Activated T-helper 1 cell treated with anti-CD3 and anti-CD28 coated beads, Interleukin-2, amount 50 U/mL, for 16 hours (primary cell): ENCODE measurements around the gene KCNE1.
"Not testable (repeated sequence)": the region's sequence is repeated elsewhere in the genome, so short reads cannot be mapped to it uniquely, and the experiment has no call there.

Source experiments
- DNase-seq, 2 donors: peaks; one replicate each; pipeline ENCODE4 v3.0.0-alpha.2; 2020; ENCODE audit warnings: low read depth in 1 of 2, low spot score in 1 of 2

The KCNE1 gene

DNA sequence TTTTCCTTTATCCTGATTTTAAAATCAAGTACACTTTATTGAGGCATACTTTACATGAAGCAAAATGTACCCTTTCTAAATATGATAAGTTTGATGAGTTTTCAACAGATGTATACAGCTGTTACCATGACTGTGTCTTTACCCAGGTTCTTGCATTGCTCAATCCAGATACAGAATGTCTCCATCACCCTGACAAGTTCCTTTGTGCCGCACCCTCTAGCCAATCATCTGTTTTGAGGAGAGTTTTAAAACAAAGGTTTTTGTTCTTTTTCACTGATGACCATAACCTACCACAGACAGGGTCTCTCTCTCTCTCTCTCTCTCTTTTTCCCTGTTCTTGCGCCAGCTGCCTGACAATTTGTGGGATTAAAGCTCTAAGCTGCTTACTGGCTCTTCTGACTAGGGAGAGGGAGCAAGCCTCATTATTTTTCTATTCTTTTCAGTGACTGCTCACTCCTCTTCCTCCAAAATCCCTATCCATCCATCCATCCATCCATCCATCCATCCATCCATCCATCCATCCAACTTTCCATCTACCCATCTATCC, 1.2 kb upstream of the KCNE1 start:
- no peak for DNase-seq

DNA sequence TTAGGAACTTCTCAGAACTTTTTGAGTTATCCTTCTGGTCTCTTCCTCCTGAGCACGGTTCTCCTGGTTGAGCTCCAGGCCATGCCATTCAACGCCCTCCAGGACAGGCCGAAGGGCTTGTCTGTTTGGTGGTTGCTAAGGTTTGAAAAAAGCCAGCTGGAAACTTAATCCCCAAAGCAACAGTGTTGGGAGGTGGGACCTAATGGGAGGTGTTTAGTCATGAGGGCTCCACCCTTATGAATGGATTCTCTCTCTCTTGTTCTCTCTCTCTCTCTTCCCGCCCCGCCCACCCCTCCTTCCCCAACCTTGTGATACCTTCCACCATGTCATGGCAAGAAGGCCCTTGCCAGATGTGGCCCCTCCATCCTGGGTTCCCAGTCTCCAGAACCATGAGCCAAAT, 829 bp downstream of the KCNE1 start:
- DNase-seq: no peak

DNA sequence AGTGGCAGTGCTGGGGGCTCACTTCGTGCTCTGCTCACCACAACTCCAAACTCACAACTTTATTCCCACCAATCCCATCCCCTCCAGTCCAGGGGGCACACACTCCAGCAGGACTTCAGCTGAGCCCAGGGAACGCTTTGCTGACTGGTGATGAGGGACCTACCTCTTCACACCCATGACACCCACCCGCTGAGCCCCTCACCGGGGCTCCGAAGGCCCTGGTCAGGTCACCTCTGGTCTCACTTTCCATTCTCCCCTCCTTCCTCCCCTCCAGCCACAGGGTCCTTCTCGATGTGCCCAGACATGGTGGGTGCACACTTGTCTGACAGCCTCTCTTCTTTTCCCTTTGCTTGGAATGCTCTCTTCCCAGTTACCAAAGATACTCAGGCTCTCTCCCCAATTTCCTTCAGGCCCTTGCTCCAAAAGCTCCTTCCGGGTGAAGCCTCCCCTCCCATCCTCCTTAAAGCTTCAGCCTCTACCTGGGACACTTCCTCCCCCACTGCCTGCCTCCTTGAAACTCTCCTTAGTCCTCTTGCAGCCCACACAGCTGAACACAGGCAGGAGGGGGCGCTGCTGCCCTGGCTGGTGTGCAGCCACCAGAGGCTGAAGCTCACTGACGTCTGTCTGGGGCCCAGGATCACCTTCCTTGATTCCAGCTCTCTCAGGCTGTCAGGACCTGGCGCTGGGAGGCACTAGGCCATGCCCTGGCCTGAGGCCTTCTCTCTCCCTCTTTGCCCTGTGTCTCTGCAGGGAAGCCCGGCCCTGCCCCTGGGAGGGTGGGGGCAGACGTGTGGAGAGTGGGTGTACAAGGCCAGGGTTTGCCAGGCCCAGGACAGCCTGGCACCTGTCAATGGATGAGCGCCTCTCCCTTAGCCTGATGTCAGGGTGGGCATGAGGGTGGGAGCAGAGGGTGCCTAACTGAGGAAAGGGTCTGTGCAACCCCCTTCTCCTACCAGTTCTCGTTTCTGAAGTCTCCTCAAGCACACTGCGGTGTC, 1.6 kb downstream of the KCNE1 start:
- no peak for DNase-seq

DNA sequence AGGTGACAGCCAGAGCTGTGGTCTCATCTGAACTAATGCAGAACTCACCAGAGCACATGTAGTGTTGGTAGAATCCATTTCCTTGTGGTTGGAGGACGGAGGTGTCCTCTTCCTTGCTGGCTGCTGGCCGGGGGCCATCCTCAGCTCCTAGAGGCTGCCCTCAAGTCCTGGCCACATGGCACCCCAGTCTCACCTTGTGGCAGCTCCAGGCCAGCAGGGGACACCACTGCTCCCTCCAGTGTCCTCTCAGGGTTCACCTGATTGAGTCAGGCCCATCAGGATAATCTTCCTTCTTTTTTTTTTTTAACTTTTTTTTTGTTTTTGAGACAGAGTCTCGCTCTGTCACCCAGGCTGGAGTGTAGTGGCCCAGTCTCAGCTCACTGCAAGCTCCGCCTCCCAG, 2.9 kb downstream of the KCNE1 start:
- DNase-seq: no peak

DNA sequence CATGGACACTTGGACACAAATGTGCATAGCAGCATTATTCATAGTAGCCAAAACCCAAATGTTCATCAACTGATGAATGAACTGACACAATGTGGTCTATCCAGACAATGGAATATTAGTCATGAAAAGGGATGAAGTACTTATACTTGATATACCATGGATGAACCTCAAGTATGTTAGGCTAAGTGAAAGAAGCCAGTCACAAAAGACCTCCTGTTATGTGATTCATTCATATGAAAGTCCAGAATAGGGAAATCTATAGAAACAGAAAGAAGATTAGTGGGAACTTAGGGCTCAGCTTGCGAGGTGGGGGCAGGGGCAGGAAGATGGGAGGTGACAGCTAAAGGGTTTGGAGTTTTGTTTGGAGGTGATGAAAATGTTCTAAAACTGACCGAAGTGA, 7.4 kb downstream of the KCNE1 start:
- no peak for DNase-seq

DNA sequence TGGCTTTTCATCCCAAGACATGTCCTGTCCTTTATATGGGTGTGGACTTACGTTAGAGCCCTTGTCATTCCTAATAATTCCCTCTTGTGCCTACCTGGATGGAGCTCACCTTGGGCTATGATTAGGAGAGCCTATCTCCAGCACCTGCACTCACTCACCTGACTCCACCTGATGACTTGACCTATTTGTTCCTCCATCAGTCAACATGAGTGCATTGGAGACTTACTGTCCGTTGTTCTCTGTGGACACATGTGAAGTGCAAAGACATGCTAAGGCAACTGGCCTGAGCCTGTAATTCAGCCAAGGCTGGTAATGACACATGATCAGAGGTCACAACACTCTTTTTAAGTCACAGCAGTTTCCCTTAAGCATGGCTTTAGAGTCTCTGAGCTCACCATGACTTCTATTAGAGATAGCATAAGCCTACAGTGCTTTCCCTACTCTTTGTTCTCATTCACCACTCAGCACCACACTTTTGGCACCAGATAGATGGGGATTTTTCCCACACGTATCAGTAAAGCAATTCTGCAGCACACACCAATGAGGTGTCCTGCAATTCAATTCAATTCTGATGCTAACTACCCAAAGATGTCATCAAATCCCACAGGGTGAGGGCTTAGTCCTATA, 9.4 kb downstream of the KCNE1 start:
- DNase-seq: no peak

DNA sequence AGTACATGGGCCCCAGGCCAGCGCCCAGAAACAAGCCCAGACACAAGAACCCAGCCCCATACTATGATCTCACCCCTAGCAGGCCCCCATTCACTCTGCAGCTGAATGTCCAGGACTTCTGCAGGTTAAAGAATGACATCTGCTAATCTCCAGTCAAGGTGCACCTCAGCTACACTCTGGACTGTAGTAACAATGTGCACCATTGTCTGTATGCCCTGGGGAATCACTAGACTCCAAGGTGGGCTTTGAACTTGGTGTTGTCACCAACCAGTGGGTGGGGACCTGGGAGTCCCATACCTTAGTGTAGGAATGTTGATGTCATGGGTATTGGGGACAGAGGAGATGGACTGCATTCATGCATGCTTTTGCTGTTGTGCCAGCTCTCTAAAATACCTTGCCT, 10.3 kb downstream of the KCNE1 start:
- DNase-seq: no peak

DNA sequence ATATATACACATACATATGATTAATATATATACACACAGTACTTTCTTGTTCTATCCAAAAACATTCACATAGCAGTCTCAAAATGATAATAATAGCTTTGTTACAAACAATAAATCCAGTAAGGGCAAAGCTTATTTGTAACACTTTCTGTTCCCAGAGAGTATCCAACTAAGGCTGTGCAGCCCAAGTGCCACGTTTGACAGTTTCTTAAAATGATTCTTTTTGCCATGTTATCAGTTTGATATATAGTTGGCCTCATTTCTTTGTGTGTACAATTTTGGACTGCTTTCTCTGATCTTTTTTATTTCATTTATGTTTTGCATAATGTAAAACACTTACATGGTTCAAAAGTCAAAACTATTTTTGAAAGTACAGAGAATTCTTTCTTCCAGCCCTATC, 11.8 kb downstream of the KCNE1 start:
- no peak for DNase-seq

DNA sequence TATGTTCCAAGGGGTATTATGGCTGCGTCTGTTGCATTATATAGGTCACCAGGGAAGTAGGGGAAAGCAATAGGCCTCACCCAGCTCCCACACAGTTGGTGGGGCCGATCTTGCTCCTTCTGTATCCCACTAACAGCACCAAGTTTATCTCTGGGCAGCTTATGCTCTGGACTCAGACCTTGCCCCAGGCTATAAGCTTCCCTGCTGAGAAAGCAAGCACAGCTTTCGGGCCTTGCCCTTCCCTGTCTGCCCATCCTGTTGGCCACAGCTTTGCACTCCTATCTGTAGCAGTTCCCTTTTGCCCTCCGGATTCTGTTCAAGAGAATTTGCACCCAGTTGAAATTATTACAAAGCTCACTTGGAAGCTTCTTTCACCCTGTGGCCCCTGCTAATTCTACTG, 12.9 kb downstream of the KCNE1 start:
- no peak for DNase-seq

DNA sequence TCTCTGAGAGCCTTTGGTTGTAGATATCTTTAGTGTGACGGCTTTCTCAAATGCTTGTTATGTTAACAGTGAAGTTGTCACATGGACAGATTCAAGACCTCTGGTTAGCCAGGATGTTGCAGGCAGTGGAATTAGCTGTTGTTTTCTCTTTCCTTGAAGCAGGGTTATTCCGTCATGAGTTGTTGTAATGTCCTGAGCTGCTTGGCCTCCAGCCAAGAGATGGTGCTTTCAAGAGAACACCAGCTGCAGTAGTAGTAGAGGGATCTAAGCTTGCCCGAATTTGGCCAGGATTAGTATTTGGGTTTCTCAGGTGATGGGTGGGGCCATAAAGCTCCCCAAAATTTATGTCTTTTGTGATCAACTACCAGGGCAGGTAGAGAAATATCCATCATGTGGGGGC, 13.4 kb downstream of the KCNE1 start:
- DNase-seq: no peak

DNA sequence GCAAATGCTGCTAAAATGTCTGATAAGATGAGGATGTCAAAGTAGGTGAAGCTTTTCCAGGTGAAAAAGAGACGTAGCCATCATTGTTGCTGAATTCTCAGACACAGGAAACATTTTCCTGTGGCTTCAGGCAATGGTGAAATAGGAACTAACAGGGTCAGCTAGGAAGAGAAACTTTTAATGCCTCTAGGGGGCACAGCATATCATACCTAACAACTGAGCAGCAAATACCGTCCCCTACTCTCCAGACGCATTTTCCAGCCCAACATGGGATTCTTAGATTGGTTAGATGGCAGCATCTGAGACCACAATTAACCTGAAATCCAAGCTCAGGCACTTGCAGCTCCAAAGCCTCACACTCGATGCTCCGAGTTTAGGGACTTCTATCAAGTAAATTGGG, 28.2 kb downstream of the KCNE1 start:
- not testable (repeated sequence) for DNase-seq

DNA sequence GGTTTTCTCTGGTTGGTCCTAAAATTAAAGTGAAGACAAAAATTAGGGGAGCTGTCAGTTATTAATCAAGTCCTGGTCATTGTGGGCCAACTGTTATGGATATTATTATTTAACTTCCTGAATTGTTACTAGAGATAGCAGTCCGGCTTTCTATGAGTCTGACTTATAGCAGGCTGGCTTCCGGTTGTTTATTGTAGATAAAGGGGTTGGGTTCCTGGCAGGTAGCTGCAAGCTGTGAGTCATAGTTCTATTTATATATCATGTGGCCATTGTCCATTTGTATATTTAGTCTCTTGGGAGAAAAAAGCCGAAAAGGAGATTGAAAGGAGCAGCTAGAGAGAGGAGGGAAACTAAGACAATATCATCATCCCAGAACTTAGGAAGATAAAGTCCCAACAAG, 28.6 kb downstream of the KCNE1 start:
- DNase-seq: not testable (repeated sequence)

DNA sequence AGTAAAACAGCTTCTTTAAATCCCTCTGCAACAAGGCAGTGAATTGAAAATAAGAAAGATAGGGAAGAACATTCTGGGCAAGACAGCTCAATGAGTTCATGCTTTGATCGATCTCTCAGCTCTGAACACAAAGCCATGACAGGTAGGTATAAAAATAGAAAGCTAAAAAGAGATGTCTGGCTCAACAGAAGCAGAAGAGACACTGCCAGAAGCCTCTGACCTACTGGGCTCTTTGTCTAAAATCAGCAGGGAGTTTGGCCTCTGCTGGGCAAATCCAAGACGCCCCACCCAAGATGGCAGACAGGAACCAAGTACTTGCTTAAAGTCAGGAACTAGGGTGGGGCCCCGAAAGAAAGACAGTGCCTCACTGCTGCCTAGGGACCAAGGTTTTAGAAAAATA, 44.7 kb downstream of the KCNE1 start:
- not testable (repeated sequence) for DNase-seq

DNA sequence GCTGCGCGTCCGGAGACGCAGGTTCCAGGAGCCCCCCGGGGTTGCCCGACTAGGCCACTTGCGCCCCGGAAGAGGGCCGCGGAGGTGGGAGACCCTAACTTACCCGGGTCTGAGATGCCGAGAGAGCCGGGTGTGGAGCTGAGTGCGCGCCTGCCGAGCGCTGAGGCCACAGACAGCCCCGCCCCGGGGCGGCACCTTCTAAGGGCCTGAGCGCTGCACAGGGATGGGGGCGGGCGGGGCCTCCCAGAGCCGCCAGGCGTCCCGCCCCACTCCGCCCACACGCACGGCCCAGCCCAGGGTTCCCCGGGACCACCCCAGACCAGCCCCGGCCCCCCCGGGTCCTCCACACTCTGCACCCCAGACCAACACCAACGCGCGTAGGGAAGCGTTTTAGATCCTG, 52.6 kb downstream of the KCNE1 start:
- not testable (repeated sequence) for DNase-seq

DNA sequence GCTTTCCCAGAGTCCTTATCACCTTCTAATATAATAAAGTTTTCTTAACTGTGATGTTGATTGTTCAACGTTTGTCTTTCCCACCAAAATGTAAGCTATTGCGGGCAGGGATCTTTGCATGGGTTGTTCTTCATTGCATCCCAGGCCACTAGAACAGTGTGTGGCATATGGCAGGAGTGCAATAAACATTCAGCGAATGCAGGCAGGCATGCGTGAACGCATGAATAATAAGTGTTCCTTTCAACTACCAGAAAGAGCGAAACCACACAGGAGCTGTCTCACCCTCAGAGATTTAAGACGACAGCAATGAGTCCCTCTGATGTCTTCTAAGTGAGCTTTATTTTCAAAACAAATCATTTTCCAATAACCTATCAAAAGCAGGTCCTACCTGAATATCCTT, 53.7 kb downstream of the KCNE1 start:
- DNase-seq: not testable (repeated sequence)

DNA sequence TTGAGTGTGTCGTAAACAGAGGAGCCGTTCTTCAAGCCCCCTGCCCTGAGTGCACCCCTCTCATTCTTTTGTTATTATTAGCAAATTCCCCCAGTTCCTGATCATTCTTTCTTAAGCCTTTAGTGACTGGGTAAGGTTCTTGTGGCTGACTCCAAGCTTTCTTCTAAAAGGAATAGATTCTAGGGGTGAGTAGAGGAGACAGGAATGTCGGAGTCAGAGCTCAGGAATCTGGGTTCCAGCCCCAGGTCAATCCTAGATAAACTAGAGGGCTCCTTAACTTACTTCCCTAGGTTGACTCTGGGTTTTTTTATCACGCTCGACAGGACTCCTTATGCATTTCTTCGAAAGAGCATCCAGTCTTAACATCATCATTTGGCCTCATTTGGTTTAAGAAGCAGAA, 55.8 kb downstream of the KCNE1 start:
- not testable (repeated sequence) for DNase-seq

DNA sequence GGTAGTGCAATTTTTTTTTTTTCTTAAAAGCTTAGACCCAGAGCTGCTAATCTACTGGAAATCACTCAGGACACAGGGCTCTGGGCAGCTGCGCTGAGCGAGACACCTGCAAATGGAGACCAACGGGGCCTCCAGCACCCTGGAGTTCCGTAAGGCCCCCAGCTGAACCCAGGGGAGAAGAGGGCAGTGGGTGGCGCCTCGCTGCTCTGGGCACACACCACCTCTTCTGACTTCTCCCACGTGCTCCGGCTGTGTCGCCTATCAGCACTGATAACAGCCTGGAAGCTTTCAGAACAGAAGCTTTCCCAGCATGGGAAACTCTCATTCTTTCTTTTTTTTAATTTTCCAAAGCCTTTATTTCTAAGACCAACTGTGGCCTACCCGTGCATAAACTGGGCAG, 56.4 kb downstream of the KCNE1 start:
- DNase-seq: not testable (repeated sequence)

DNA sequence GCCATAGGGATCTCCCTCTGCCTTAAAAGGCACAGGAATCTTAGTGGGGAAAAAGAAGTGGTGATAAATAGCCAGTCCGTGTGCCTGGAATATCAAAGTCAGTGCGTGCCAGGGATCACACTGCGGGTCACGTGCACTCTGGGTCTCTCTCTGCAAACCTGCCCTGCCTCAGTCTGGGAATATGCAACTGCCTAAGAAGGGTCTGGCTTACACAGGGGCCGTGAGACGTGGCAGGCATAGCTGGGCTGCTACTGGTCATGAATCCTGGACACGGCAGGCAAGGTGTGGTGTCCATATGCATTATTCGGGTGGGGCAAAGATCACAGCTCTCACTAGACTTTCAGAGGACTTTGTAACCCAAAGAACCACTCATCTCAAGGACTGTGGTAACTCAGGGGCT, 65.0 kb downstream of the KCNE1 start:
- not testable (repeated sequence) for DNase-seq

DNA sequence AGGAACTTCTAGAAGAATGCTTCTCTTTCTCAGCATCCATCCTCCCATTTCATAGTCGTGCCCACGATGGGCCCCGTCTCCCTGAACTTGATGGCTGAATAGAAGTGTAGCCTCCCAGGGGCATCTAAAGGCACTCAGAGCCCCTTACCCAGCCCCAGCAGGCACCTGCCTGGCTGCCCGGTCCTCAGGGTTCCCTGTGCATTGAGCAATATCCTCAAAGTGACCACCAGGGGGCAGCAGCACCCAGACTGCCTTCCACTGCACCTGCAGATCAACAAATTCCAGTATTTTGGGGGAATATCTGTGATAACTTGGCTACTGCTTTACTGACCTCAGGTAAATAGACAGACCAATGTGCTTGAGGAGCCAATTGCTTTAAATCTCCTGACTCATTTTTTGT, 68.5 kb downstream of the KCNE1 start:
- not testable (repeated sequence) for DNase-seq

DNA sequence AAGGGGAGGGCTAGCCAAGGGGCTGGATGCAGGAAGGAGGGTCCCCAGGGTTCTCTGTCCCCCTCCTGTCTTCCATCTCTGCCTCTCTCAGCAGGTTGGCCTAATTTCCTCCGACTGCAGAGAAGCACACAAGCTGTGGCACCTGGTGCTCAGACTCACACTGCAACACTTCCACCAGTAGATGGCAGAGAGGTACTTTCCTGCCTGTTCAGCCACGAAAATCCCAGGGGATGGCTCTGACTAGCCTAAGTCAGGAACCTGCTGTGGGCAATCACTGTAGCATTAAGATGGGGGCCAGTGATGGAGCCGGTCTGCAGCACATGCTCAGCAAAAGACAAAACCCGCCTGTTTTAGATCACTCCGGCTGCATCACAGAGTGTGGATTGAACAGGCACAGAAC, 82.3 kb downstream of the KCNE1 start:
- DNase-seq: not testable (repeated sequence)

DNA sequence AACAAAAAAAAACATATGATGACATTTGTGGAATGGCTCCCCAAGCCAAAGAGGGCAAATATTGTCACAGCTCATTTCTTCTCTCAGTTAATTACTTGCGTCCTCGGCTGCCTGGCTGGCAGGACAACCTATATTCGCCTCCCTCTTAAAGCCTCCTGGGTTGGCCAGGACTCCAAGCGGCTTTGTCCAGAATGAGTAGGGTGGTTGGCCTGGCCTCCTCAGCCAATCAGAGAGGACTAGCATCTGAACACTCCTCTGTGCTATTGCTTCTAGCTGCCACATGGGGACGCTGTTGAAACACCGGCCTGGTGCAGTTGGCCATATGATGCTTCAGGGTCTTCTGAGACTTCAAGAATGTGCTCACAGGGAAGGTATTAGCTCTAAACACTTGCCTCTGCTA, 83.6 kb downstream of the KCNE1 start:
- DNase-seq: not testable (repeated sequence)

DNA sequence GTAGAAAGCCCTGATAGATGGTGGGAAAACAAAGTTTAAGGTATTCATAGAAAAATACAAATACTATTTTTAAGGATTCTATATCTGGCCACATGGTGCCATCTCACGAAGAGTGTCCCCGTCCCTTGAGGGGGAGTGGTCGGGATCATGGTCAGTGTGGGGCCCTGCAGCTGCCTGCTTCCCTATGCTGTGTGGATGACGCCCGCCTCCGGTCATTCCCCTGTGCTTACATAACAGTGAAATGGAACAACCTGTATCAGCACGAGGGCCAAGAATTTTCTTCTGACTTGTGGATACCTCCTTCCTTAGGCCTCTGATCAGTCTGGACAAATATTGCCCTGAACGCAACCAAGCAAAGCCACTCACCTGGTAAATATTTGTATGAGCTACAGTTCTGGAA, 84.7 kb downstream of the KCNE1 start:
- not testable (repeated sequence) for DNase-seq
